Measurements from ENCODE around the gene STRIT1.

The STRIT1 gene

GRCh38 chr3:155326244-155326643 is 32.8 kb upstream of the STRIT1 start (continued):
- TF ChIP-seq ESRRG (CRISPR knock-in tag; IDR thresholded peaks at IDR 0.05), result no peak

GRCh38 chr3:155325263-155325835 is 31.9 kb upstream of the STRIT1 start:
- no peak for ATAC-seq
- TF ChIP-seq PATZ1 (CRISPR knock-in tag; IDR thresholded peaks at IDR 0.05; ENCODE audit: borderline replicate concordance), result no peak
- TF ChIP-seq OSR1 (CRISPR knock-in tag; IDR thresholded peaks at IDR 0.05), result no peak
- TF ChIP-seq ZFP30 (CRISPR knock-in tag; IDR thresholded peaks at IDR 0.05), result no peak
- TF ChIP-seq ISL1 (CRISPR knock-in tag; IDR thresholded peaks at IDR 0.05), result no peak
- TF ChIP-seq TOX (CRISPR knock-in tag; IDR thresholded peaks at IDR 0.05; ENCODE audit: borderline replicate concordance), result no peak
- no peak for TF ChIP-seq ZNF70 (CRISPR knock-in tag; IDR thresholded peaks at IDR 0.05)

- peak; percentile 95 for ATAC-seq
- TF ChIP-seq CSRNP3 (CRISPR knock-in tag; IDR thresholded peaks at IDR 0.05) (no peak), SNAI2 (CRISPR knock-in tag; IDR thresholded peaks at IDR 0.05) (no peak)
Observed at GRCh38 chr3:155323063-155323666, 29.7 kb upstream of the STRIT1 start.

GRCh38 chr3:155321418-155321817 is 27.9 kb upstream of the STRIT1 start:
- peak; percentile 68 for ATAC-seq
- TF ChIP-seq TSHZ2 (CRISPR knock-in tag; IDR thresholded peaks at IDR 0.05), result no peak
- TF ChIP-seq TCF4 (CRISPR knock-in tag; IDR thresholded peaks at IDR 0.05; ENCODE audit: borderline replicate concordance), result no peak
- no peak for TF ChIP-seq RARB (CRISPR knock-in tag; IDR thresholded peaks at IDR 0.05)
- no peak for TF ChIP-seq TOX (CRISPR knock-in tag; IDR thresholded peaks at IDR 0.05; ENCODE audit: borderline replicate concordance)
- TF ChIP-seq POU6F1 (CRISPR knock-in tag; IDR thresholded peaks at IDR 0.05; ENCODE audit: borderline replicate concordance, low read depth), result no peak
- TF ChIP-seq CREB5 (CRISPR knock-in tag; IDR thresholded peaks at IDR 0.05; ENCODE audit: low read depth), result no peak
- TF ChIP-seq CSRNP3 (CRISPR knock-in tag; IDR thresholded peaks at IDR 0.05), result no peak
- TF ChIP-seq ESRRG (CRISPR knock-in tag; IDR thresholded peaks at IDR 0.05), result no peak
- TF ChIP-seq ZNF8 (CRISPR knock-in tag; IDR thresholded peaks at IDR 0.05), result no peak
- TF ChIP-seq OSR1 (CRISPR knock-in tag; IDR thresholded peaks at IDR 0.05), result no peak
- TF ChIP-seq SNAI2 (CRISPR knock-in tag; IDR thresholded peaks at IDR 0.05), result no peak
- TF ChIP-seq ZFP3 (CRISPR knock-in tag; IDR thresholded peaks at IDR 0.05), result no peak
- no peak for TF ChIP-seq ZFP30 (CRISPR knock-in tag; IDR thresholded peaks at IDR 0.05)
- no peak for TF ChIP-seq ISL1 (CRISPR knock-in tag; IDR thresholded peaks at IDR 0.05)
- TF ChIP-seq CSDC2 (CRISPR knock-in tag; IDR thresholded peaks at IDR 0.05), result no peak
- no peak for TF ChIP-seq GLIS3 (CRISPR knock-in tag; IDR thresholded peaks at IDR 0.05)
- no peak for TF ChIP-seq ZNF565 (CRISPR knock-in tag; conservative IDR thresholded peaks at IDR 0.05; ENCODE audit: low read depth)
- TF ChIP-seq BACH2 (CRISPR knock-in tag; IDR thresholded peaks at IDR 0.05; ENCODE audit: borderline replicate concordance), result no peak
- no peak for TF ChIP-seq PATZ1 (CRISPR knock-in tag; IDR thresholded peaks at IDR 0.05; ENCODE audit: borderline replicate concordance)
